GM12872 (cell line): ENCODE data around the gene CNOT6L.

ENCODE experiments used
- TF ChIP-seq, protein P1 (sequence below): IDR thresholded peaks from 3 replicates; pipeline ENCODE4 v1.5.1; 2011; ENCODE audit warnings: low read depth, mild to moderate bottlenecking, low read length, moderate library complexity; ENCODE audit not compliant: insufficient read depth

The CNOT6L gene

DNA sequence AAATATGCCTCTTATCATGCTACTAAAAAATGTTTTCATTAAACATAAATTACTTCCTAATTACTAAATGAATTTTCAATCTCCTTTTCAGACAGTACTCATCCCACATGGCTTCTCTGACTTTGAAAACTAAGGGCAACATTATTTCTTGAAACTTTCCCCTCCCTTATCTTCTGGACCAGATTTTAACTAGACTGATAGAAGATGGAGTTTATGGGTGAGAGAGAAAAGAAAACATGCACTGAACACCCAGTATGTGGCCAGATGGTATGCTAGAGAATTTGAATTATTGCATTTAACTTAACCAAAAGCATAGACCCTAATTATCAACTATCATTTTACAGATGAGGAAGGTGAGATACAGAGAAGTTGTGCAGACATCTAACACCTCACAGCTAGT lies 16.8 kb downstream of the CNOT6L start:
- TF ChIP-seq, protein P1, sequence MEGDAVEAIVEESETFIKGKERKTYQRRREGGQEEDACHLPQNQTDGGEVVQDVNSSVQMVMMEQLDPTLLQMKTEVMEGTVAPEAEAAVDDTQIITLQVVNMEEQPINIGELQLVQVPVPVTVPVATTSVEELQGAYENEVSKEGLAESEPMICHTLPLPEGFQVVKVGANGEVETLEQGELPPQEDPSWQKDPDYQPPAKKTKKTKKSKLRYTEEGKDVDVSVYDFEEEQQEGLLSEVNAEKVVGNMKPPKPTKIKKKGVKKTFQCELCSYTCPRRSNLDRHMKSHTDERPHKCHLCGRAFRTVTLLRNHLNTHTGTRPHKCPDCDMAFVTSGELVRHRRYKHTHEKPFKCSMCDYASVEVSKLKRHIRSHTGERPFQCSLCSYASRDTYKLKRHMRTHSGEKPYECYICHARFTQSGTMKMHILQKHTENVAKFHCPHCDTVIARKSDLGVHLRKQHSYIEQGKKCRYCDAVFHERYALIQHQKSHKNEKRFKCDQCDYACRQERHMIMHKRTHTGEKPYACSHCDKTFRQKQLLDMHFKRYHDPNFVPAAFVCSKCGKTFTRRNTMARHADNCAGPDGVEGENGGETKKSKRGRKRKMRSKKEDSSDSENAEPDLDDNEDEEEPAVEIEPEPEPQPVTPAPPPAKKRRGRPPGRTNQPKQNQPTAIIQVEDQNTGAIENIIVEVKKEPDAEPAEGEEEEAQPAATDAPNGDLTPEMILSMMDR: no peak

DNA sequence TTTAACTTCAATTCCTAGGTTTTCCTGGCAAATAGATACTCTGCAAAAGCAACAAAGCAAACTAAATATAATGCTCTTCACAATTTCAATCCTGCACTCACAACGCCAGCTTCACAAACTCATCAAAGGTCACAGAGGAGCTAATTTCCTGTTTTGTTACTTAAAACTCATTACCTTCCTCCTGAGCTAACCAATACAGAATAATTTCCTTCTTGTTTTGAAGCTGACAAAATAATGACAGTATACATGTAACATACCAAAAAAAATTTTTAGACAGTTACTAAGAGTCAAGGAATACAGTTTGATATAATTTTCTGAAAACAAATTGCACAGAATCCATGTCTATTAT lies 17.9 kb downstream of the CNOT6L start:
- TF ChIP-seq, protein P1: no peak

DNA sequence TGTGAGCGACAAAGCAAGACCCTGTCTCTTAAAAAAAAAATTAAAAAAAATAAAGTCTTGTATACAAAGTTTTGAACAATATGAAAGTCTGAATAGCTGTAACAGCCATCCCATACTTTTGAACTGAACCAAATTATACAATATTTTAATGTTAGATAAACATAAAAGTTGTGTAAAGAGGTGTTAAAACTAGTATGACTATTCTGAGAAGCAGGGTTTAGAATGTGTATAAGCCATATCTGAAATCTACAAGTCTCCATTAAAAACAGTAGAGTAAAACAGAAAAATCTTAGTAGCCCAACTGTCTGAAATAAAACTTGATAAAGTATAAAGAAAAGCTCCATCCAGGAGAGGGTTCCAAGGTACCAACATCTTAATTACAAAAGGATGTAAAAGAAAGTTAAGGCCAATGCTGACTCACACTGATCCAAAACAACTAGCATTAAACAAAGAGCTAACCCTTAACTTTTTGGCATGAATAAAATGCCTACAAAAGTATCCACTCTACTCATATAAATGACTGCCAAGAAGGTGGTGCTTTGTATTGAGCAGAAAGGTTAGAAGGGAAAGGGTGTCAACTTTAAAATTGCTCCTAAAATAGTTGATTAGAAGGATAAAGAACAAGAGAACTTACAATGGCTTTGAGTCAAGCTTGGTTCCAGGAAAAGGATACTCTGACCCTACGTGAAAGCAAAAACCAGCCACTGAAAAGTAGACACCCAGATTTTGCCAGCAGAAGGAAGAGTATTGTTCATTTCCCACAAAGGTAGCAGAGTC lies 18.5 kb downstream of the CNOT6L start:
- TF ChIP-seq, protein P1: no peak

DNA sequence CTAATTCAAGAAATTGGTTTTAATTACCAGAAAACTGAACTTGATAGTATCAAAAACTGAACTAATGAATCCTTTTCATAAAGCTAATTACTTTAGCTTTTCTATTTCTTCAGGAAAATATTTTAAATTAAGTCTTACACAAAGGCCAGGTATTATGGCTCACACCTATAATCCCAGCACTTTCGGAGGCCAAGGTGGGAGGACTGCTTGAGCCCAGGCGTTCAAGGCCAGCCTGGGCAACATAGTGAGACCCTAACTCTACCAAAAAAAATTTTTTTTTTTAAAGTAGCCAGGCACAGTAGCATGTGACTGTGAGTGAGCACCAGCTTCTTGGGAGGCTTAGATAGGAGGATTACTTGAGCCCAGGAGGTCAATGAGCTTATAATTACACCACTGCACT lies 19.1 kb downstream of the CNOT6L start:
- TF ChIP-seq, protein P1: no peak

DNA sequence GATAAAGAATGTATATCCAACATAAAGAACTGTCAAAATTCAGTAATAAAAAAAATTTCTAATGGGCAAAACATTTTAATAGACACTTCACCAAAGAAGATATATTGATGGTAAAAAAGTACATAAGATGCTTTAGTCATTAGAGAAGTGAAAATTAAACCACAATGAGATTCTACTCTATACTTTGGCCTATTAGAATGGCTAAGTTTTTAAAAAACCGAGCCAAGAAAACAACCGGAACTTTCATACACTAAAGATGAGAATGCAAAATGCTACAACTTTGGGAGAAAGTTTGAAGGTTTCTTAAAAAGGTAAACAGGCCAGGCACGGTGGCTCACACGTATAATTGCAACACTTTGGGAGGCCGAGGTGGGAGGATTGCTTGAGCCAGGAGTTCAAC lies 20.8 kb downstream of the CNOT6L start:
- TF ChIP-seq, protein P1: no peak

DNA sequence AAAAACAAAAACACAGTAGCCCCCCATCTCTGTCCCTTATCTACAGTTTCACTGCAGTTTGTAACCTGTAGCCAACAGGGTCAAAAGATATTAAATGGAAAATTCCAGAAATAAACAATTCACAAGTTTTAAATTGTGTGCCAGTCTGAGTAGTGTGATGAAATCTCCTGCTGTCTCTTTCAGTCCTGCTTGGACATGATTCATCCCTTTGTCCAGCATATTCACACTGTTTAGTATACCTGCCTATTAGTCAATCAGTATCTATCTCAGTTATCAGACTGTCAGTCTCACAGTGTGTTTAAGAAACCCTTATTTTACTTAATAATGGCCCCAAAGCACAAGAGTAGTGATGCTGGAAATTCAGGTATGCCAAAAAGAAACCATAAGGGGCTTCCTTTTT lies 21.9 kb downstream of the CNOT6L start:
- TF ChIP-seq, protein P1: no peak

DNA sequence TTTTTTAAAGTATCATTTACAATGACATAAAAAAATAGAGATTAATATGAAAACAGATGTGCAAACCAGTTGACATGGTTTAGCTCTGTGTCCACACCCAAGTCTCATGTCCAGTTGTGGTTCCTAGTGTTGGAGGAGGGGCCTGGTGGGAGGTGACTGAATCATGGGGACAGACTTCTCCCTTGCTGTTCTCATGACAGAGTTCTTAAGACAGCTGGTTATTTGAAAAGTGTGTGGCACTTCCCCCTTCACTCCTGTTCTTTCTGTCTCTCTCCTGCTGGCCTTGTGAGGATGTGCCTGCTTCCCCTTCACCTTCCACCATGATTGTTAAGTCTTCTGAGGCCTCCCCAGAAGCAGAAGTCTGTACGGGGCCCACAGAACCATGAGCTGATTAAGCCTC lies 23.8 kb downstream of the CNOT6L start:
- TF ChIP-seq, protein P1: no peak
